ENCODE data around the gene NKIRAS1. TPM values are rescaled to one million over a fixed set of nuclear protein-coding genes. Genes with fewer than 3 reads are reported as not detected.

NKIRAS1 gene
- total RNA-seq, 2 experiments from 2014 or later = 4.0 to 4.7 TPM

- peak overlapping the region; percentile 62 for H3K4me2 ChIP-seq (ENCODE audit: low read length)
Observed at GRCh38 chr3:23950293-23950692, 33.5 kb upstream of the NKIRAS1 start.

GRCh38 chr3:23949784-23950183, 33.0 kb upstream of the NKIRAS1 start:
- Histone ChIP-seq H3K4me2 (ENCODE audit: low read length) (peak overlapping the region; percentile 62), H4K20me1 (ENCODE audit: insufficient read depth, low read length) (no peaks in the 10 kb centered on the region), H3K79me2 (ENCODE audit: insufficient read depth, low read depth, low read length) (peaks cover 17% of the 10 kb centered on the region; the same call in 1 of the 2 replicates), H3K27ac (ENCODE audit: low read depth, low read length, poor library complexity, severe bottlenecking) (no peak overlapping the region), H3K4me1 (ENCODE audit: insufficient read depth, low read length, poor library complexity, severe bottlenecking) (peaks cover 59% of the 10 kb centered on the region), H3K4me3 (ENCODE audit: low read depth, low read length, poor library complexity, severe bottlenecking) (peak overlapping the region; percentile 43), H2AFZ (ENCODE audit: low read length) (peak overlapping the region; percentile 29; the same call in 1 of the 2 replicates), H3K36me3 (ENCODE audit: insufficient read depth, low read length) (no peaks in the 10 kb centered on the region), H3K9me3 (ENCODE audit: low read length) (no peaks in the 10 kb centered on the region), H3K9me2 (ENCODE audit: insufficient read depth, low read length) (no peaks in the 10 kb centered on the region)
- CTCF ChIA-PET (ENCODE audit: unreplicated experiment) = no interaction called here
- no peak for DNase-seq (ENCODE audit: low spot score)
- intact Hi-C loops (cut with micrococcal nuclease; ENCODE audit: unreplicated experiment) = loop anchor here (5.0 to 10.0 kb wide), 5 partner anchors 142 to 747 kb away; partner anchors contain the start of genes UBE2E1 and UBE2E2
- TF ChIP-seq, protein P1, sequence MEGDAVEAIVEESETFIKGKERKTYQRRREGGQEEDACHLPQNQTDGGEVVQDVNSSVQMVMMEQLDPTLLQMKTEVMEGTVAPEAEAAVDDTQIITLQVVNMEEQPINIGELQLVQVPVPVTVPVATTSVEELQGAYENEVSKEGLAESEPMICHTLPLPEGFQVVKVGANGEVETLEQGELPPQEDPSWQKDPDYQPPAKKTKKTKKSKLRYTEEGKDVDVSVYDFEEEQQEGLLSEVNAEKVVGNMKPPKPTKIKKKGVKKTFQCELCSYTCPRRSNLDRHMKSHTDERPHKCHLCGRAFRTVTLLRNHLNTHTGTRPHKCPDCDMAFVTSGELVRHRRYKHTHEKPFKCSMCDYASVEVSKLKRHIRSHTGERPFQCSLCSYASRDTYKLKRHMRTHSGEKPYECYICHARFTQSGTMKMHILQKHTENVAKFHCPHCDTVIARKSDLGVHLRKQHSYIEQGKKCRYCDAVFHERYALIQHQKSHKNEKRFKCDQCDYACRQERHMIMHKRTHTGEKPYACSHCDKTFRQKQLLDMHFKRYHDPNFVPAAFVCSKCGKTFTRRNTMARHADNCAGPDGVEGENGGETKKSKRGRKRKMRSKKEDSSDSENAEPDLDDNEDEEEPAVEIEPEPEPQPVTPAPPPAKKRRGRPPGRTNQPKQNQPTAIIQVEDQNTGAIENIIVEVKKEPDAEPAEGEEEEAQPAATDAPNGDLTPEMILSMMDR (conservative IDR thresholded peaks at IDR 0.05; ENCODE audit: low read length) = no peak
- TF ChIP-seq EZH2phosphoT487 (IDR thresholded peaks at IDR 0.05; ENCODE audit: borderline replicate concordance, low read depth, low read length) = no peak
- BruUV-seq (replicated peaks) = no TSS peak
- POLR2A ChIA-PET = interaction anchor here (0.8 to 2.3 kb wide), 6 partner anchors 9 to 290 kb away, joined by 3 to 10 read pairs (median 6); no protein-coding TSS in a partner anchor

More at GRCh38 chr3:23950293-23950692, 33.5 kb upstream of the NKIRAS1 start:
- intact Hi-C loops (cut with micrococcal nuclease; ENCODE audit: unreplicated experiment) = no loop called here
- Histone ChIP-seq H3K4me1 (ENCODE audit: insufficient read depth, low read length, poor library complexity, severe bottlenecking) (peaks cover 59% of the 10 kb centered on the region), H4K20me1 (ENCODE audit: insufficient read depth, low read length) (no peaks in the 10 kb centered on the region), H3K79me2 (ENCODE audit: insufficient read depth, low read depth, low read length) (peaks cover 17% of the 10 kb centered on the region; the same call in 1 of the 2 replicates), H3K9me2 (ENCODE audit: insufficient read depth, low read length) (no peaks in the 10 kb centered on the region), H3K4me3 (ENCODE audit: low read depth, low read length, poor library complexity, severe bottlenecking) (peak overlapping the region; percentile 43), H3K9me3 (ENCODE audit: low read length) (no peaks in the 10 kb centered on the region), H3K27ac (ENCODE audit: low read depth, low read length, poor library complexity, severe bottlenecking) (no peak overlapping the region), H2AFZ (ENCODE audit: low read length) (peak overlapping the region; percentile 29; the same call in 1 of the 2 replicates), H3K36me3 (ENCODE audit: insufficient read depth, low read length) (no peaks in the 10 kb centered on the region)
- peak; percentile 27 for DNase-seq (ENCODE audit: low spot score)
- BruUV-seq (replicated peaks) = no TSS peak
- TF ChIP-seq, protein P1 (conservative IDR thresholded peaks at IDR 0.05; ENCODE audit: low read length) = no peak
- no peak for TF ChIP-seq EZH2phosphoT487 (IDR thresholded peaks at IDR 0.05; ENCODE audit: borderline replicate concordance, low read depth, low read length)
- ChIA-PET POLR2A (interaction anchor here (0.6 to 2.3 kb wide), 11 partner anchors 8 to 791 kb away, joined by 3 to 10 read pairs (median 6); partner anchors contain the start of genes NKIRAS1 and RPL15), CTCF (ENCODE audit: unreplicated experiment) (no interaction called here)

- no peak for DNase-seq (ENCODE audit: low spot score)
- intact Hi-C loops (cut with micrococcal nuclease; ENCODE audit: unreplicated experiment) = loop anchor here (5.0 to 10.0 kb wide), 5 partner anchors 141 to 746 kb away; partner anchors contain the start of genes UBE2E1 and UBE2E2
- H3K4me2 ChIP-seq (ENCODE audit: low read length) = no peak overlapping the region
- no peak overlapping the region for H2AFZ ChIP-seq (ENCODE audit: low read length)
- no peak overlapping the region for H3K27ac ChIP-seq (ENCODE audit: low read depth, low read length, poor library complexity, severe bottlenecking)
- ChIA-PET POLR2A (interaction anchor here (0.7 kb wide), 1 partner anchor 31 kb away, joined by 3 read pairs; no protein-coding TSS in a partner anchor), CTCF (ENCODE audit: unreplicated experiment) (no interaction called here)
- H3K79me2 ChIP-seq (ENCODE audit: insufficient read depth, low read depth, low read length) = peaks cover 17% of the 10 kb centered on the region; the same call in 1 of the 2 replicates
- no peaks in the 10 kb centered on the region for H4K20me1 ChIP-seq (ENCODE audit: insufficient read depth, low read length)
- no peaks in the 10 kb centered on the region for H3K9me3 ChIP-seq (ENCODE audit: low read length)
- TF ChIP-seq, protein P1 (conservative IDR thresholded peaks at IDR 0.05; ENCODE audit: low read length) = no peak
- TF ChIP-seq EZH2phosphoT487 (IDR thresholded peaks at IDR 0.05; ENCODE audit: borderline replicate concordance, low read depth, low read length) = no peak
- no peak overlapping the region for H3K4me3 ChIP-seq (ENCODE audit: low read depth, low read length, poor library complexity, severe bottlenecking)
- H3K4me1 ChIP-seq (ENCODE audit: insufficient read depth, low read length, poor library complexity, severe bottlenecking) = peaks cover 63% of the 10 kb centered on the region
- BruUV-seq (replicated peaks) = no TSS peak
- no peaks in the 10 kb centered on the region for H3K36me3 ChIP-seq (ENCODE audit: insufficient read depth, low read length)
- H3K9me2 ChIP-seq (ENCODE audit: insufficient read depth, low read length) = no peaks in the 10 kb centered on the region
Observed at GRCh38 chr3:23948761-23949160, 32.0 kb upstream of the NKIRAS1 start.

Measured in OCI-LY7 (cell line).